NCI-H345 treated with DMSO at 0.1 percent for 48 hours (cell line): ENCODE measurements around the gene TMEM182.

Experiments used
- DNase-seq: peaks from one replicate; lab custom pipeline; 2025; ENCODE audit not compliant: unreplicated experiment; lab: John Stamatoyannopoulos, UW

Gene TMEM182

DNA sequence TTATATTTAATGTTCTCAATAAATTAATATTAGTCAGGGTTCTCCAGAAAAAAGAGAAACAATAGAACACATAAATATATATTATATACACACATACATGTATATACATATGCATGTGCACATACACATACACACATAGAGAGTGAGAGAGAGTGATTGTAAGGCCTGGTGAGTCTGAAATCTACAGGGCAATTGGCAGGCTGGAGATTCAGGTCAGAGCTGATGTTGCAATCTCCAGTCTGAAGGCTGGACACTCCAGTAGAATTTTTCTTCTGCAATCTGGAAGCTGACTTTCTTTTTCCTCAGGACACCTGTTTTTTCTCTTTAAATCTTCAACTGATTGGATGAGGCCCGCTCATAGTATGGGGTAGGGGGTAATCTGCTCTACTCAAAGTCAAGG, 3.2 kb downstream of the TMEM182 start:
- no peak for DNase-seq

DNA sequence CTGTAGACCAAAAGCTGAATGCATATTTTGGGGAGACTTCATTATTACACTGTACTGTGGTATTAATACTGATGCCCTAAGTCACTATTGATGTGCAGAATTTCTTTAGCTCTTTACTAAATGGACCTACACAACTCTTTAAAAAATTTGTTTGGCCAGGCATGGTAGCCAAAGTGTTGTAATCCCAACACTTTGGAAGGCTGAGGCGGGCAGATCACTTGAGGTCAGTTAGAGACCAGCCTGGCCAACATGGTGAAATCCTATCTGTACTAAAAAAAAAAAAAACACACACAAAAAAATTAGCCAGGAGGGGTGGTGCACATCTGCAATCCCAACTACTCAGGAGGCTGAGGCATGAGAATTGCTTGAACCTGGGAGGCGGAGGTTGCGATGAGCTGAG, 6.4 kb downstream of the TMEM182 start:
- no peak for DNase-seq

DNA sequence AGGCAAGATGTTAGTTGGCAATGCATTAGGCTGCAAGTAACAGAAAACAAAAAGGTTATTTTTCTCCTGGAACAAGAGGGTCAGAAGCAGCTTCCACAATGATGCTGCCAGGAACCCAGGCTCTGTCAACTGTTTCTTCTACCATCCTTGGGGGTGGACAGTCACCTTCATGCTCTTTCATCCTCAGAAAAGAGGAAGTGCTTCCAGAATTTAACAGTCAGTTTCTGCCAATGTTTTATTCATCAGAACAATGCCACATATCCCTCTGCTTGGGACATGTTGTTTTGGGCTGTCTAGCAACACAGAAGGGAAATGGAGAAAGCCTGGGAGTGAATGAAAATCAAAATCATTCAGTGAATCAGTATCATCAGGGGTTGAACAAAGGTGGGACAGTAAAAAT, 7.1 kb downstream of the TMEM182 start:
- no peak for DNase-seq

DNA sequence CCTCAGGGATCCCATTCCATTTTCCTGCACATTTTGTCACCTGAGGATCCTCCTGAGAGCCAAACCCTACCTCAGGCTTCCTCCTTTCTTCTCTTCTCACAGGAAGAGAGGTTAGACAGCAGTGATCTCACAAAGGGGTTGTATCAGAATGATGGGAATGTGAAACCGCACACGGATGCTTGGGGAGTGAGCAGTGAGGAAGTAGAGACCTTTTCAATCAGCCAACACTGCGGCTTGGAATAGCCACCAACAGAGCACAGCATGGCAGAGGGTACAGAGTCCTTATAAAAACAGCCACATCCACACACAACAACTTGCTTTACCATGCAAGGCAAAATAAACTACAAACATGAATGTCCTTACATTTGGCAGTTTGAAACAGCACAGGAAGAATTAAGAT, 8.7 kb downstream of the TMEM182 start:
- no peak for DNase-seq

DNA sequence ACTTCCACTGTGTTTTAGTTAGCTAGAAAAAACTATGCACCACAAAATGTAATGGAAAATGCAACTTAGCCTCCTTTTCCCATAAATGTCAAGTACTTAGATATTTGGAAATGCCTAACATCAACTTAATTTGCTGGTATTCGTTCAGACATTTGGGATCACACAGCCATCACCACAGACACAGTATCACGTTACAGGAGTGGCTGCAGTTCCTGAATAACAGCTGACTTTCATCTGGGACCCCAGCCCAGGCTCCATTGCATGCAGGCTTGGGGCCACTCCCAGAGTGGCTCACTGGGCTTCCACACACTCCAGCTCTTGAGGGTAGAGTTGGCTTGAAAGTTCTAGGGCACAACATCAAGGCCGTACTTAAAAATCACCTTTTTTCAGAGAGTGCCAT, 9.3 kb downstream of the TMEM182 start:
- DNase-seq = no peak

DNA sequence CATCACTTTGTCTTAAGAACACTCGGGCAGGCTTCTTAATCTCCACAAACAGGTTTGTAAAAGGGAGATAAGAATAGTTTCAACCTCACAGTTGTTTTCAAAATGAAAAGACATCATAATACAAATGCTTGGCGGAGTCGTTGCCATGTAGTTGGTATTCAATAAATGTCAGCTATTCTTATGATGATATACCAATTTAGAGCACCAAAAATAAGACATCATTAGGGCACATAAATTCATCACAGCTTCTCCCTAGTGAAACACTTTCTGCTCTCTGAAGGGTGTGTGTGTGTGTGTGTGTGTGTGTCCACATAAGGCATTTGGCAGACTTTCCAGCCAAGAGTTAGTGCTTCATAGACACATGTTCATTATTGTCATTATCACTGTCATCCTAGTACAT, 10.8 kb downstream of the TMEM182 start:
- no peak for DNase-seq

DNA sequence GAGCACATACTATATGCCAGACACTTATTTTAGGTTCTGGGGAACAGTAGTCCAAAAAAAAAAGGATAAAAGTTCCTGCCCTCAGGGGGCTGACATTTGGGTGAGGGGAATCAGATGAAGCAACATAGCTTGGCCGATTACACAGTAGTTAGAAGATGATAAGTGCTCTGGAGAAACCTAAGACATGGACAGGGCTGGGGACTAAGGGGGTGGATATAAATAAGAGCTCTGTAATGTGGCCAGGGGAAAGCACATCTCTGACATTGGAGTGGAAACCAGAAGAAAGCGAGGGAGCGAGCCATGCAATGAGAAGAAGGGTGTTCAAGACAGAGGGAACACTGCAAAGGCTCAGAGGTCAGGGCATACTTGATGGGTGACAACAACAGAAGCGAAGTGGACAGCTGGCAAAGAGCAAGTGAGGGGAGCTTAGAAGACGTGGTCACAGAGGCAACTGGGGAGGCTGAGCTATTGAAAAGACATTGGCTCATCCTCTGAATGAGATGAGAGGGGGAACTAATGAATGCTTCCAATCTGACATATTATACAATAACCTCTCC, 11.4 kb downstream of the TMEM182 start:
- no peak for DNase-seq

DNA sequence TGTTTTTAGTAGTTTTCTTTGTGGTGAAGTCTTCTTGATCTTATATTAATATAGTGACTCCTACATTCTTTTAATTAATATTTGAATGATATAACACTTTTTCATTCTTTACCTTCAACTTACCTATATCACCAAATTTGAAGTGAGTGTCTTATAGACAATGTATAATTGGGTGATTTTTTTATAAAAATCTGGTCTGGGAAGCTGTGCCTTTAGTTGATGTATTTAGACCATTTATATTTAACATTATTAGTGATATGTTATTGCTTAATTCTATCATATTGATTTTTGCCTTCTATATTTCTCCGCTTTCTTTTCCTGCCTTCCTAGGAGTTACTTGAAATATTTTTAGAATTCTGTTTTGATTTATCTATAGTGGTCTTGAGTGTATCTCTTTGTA, 16.4 kb downstream of the TMEM182 start:
- DNase-seq = no peak

DNA sequence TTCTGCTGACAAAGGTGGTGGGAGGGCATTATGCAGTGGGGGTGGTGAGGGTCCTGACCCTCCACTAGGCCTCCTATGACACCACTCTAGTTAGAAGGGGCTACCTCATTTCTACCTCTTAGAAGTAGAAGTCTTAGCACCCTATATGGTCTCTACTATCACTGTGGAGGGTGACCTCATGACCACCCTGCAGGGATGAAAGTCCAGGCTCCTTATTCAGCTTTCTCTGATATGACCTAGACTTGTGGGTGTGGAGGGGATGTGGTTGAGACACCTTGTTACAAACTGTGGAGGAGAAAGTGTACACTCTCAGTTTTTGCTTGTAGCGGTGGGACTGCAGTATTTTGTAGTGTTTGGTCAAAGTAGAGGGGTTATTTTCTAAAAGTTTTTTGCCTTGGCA, 18.6 kb downstream of the TMEM182 start:
- DNase-seq = no peak

DNA sequence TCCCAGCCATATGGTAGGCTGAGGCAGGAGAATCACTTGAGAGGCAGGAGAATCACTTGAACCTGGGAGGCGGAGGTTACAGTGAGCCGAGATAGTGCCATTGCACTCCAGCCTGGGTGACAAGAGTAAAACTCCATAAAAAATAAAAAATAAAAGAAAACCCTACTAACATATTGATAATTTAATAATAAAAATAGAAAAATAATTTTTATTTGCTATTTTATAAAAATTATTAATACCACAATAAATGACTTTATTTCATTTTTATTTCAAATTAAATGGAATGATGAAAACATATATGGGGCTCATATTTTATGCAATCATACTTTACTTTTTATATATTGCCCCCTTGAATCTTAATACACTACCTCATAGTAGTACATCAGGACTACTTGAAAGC, 20.4 kb downstream of the TMEM182 start:
- no peak for DNase-seq

DNA sequence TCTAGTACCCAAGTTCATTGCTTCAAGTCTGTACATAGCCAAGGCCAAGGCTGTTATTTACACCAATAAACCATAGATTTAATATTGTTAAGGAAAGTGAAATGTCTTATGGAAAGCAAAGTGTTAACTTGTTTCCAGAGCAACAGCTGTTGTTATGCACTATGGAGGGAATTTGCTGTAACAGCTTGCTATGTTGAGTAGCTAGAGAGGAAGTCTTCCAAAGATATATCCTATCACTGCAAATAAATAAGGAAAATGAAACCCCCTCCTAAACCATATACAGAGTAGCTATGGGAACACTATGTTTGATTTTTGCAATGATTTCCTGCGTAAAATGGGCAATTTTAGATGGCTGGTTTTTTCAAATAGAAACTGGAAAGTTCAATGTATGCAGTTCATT, 21.1 kb downstream of the TMEM182 start:
- no peak for DNase-seq

DNA sequence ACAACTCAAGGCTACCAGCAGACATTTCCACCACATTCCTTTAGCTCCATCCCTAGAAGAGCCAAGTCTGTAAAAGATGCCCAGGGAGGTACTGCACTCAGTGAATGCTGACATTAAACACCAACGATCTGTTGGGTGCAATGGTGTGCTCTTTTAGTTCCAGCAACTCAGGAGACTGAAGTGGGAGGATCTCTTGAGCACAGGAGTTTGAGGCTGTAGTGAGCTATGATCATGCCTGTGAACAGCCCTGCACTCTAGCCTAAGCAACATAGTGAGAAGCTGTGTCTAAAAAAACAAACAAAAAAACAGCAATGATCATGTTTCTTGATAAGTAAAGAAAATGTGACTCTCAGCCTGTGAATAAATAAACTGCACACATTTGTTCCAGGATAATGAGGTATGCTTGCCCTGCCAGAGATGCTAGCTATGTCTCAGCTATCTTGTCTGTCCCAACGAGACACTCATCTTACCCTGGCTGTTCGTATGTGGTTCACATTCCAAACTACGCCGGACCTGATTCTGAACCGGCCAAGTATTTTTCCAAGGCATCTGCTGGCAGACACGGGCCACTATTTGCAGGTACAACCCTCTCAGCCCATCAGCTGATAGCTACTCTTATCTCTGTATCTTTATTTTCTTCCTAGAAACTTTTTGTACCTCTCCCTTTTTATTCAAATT, 21.8 kb downstream of the TMEM182 start:
- no peak for DNase-seq

DNA sequence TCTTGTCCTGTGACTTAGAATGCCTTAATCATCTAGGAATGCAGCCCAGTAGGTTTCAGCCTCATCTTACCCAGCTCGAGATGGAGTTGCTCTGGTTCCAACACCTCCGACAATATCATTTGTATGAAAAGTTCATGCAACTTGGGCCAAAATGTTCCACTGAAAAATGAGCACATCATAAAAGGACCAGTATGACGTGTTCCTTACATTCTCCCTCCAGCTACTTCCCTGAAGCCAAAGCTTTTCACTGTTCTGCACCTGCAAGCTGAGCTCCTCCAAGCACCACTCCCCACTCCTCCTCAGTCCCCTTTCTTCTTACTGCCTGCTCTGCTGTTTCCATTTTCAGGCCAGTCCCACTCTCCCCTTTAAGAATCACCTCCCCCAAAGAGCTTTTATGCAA, 23.1 kb downstream of the TMEM182 start:
- DNase-seq = no peak

DNA sequence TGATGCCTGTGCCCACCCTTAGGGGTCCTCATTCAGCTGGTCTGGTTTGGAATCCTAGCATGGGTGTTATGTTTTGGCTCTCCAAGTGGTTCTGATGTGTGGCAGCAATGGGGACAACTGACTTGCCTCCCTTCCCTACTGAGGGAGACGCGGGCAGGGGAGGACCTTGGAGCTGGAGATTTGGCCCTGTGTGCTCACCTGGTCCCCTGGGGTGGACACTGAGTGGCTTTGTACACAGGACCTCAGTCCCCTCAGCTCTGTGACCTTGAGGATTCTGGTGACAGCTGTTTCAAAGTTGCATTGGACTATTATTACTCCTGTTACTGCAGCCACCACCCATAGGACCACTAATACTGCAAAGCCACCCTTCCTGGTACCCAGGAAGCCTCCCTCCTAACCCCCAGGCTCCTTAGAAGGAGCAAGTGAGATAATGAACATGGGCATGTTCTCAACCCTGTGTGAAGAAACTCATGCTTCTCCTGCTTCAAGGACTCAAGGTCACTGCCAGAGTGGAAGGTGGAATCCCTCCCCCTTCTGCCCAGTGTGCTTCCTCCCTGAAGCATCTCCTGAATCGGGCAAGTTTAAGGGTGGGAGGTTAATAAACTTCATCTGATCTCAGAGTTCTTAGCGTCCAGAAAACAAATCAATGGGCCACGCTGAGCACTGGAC, 26.5 kb downstream of the TMEM182 start:
- no peak for DNase-seq

DNA sequence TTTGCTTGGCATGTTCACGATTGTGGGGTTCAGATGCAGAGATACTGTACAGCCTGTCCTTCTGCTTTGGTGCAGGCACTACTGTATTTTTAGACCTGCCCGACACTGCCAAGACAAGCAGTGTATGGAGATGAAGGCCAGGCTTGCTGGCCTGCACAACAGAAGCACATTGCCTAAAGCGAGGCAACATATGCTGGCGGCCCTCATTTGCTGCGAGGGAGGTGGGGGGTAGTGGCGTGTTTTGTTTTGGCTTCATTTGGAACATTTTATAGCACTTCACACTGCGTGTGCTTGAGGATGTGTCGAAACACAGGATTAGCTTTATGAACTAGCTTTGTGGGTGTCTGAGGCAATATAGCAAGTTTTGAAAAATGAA, 27.0 kb downstream of the TMEM182 start:
- no peak for DNase-seq

DNA sequence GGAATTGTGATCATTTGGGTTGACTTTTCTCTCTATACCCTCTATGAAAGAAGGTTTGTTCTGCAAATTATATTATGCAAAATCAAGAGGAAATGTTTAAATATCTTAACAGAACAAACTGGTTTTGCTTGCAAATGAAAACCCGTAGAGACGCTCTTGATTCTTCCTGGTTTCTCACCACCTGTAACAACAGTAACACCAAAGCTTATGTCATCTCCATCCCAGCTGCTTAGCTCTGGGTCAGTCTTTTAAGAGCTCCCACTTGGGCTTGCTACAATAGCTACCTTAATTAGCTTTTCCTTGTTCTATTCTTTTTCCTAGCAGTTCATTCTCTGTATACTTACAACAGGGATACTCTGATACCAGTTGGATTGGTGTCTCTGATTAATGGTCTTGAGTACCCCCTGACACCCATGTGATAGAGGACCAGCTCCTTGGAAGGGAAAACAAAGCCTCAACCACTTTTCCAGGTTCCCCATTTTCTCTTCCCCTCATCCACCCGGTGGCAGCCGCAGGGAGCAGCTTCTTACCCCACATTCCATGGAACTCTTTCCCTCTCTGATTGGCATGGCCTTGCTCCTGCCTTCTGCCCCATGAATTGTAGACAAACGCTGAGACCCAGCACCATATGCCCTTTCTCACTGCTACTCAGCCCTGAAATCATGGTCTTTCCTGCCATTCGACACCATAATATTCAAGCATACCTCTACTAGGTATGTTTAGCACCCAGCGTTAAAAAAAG, 27.7 kb downstream of the TMEM182 start:
- DNase-seq = no peak

DNA sequence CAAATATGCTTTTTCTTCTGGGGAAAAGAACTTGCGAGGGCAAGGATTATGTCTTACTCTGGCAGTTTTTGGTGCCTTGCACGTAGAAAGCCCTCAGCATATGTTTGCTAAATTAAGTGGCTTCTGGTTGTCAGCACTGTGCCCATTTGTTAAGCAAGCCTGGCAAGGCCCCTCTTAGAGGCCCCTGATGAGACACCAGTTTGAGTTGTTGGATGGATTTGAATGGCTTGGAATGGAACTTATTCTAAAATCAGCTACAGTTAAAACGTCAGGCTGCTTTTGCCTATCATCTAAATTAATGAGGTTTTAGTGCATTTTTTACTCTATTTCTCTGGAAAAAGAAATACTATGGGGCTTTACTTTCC, 28.2 kb downstream of the TMEM182 start:
- DNase-seq = no peak

DNA sequence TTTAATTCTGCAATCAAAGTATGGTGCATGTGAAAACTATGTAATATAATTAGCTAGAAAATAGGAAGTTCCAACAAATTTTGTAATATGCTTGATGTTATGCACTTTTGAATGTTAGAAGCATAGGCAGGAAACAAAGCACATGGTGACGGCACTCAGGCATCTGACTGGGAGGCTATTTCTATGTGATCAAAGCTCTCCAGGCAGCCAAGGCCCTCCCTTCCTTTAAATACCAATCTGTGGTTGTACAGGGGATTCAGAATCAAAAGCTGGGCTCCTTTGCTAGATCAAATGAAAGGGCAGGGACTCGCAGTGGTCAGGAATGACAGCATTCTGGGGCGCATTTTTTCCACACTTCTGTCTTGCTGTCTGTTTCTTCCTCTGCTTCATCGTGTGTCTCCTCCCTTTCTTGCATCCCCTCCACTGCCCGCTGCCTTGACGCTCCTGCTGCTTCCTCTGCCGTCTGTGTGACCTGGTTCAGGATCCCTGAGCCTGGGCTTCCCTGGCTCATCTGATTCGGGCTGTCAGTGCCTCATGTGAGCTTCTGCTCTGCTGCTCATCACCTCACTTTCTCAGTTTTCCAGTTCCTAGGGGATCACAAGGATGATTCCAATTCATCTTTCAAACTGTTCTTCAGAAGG, 30.9 kb downstream of the TMEM182 start:
- no peak for DNase-seq

DNA sequence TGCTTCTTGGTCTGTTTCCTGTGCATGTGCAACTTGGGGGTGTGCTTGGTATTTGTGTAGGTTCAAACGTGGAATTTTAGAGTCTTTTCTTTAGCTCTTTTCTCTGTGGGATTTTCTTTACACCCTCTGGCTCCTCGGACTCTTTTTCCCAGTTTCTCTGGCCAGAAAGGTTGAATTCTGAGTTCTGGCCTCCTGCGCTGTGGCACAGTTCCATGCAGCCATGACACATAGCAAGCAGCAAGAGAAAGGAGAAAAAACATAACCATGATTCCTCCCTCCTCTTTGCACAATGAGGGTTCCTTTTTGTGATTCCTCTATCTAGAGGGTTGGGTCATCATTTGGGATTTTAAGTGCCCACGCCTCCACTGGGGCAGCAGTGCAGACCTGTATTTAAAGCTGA, 33.8 kb downstream of the TMEM182 start:
- no peak for DNase-seq

DNA sequence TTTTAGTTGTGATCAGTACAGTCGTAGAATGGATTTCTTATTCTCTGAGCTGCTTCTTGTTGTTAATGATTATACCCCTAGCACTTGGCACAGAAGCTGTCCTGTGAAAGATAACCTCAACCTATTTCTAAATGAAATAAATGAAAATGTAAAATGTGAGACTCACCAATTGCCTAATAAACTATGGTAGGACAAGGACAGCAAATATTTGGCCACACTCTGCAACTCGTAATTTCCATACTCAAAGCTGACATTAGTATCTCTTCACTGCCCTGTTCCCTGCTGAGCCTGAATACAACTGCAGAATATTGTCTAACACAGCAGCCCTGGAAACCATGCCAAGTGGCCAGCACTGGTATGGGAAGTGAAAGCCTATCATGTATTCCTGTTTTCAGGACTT, 34.5 kb downstream of the TMEM182 start:
- no peak for DNase-seq

DNA sequence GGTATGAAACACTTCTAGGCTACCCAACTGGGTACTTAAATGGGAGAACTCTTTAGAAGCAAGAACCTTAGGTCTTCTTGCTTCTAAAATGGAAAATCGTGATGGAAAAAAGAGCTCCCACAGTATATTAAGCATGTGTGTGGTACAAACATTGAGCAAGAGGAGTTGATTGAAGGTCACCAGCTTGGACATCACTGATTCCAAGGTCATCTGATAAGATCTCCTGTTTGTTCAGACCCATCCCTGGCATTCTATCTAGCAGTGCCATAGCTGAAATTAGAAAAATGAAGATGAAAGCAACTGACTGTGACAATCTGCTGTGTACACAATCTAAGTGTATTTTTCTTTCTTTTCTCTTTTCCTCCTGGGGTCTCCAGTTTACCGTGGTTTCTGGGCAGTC, 35.7 kb downstream of the TMEM182 start:
- no peak for DNase-seq

DNA sequence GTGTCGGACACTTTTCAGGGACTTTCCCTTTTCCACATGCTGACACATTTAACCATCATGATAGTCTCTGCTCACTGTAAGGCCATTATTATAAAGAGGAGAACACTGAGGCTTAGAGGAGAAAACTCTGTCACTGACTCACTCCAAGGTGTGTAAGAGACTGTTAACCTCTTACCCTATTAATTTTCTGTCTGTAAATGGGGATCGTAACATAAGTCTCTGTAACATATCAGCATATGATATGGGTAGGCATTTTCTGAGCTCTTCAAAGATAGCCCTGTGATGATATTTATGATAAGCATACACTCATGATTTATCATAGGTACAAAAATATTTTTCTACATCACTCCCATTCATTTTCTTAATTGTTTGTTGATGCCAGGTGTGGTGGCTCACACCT, 36.4 kb downstream of the TMEM182 start:
- DNase-seq = no peak
